ENCODE data around the gene ARHGEF39. TPM values are rescaled to one million over a fixed set of nuclear protein-coding genes. Genes with fewer than 3 reads are reported as not detected.
"Not testable (repeated sequence)": the region's sequence is repeated elsewhere in the genome, so short reads cannot be mapped to it uniquely, and the experiment has no call there.

Gene ARHGEF39
- total RNA-seq, 2 experiments from 2014 or later: 19.1 to 19.9 TPM

DNA sequence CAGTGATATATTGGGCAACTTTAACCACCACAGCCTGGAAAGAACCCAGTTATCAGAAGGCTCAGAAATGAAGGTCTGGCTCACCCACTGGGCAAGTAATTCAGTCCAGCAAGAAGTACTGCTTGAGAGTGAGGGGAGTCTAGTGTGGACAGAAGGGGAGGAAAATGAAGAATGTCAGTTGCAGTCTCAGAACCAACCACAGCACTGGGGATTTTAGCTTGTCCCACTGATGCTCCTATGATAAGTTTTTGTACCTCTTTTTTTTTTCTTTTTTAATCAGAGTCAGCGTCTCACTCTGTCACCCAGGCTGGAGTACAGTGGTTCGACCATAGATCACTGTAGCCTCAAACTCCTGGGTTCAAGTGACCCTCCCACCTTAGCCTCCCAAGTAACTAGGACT lies 37.4 kb downstream of the ARHGEF39 start:
- POLR2A ChIA-PET: interaction anchor here (2.1 kb wide), 1 partner anchor 19 kb away, joined by 6 read pairs; no protein-coding TSS in a partner anchor
- DNase-seq: no peak
- Mint-ChIP-seq H3K36me3 (ENCODE audit: low read depth) (no peaks in the 10 kb centered on the region), H3K27ac (no peak overlapping the region), H3K9me3 (no peaks in the 10 kb centered on the region), H3K4me1 (no peaks in the 10 kb centered on the region), H3K4me3 (no peak overlapping the region), H3K27me3 (peaks cover 4% of the 10 kb centered on the region)
- CTCF ChIA-PET: interaction anchor here (1.6 to 6.1 kb wide), 2 partner anchors 14 to 19 kb away, joined by 9 to 40 read pairs; no protein-coding TSS in a partner anchor

DNA sequence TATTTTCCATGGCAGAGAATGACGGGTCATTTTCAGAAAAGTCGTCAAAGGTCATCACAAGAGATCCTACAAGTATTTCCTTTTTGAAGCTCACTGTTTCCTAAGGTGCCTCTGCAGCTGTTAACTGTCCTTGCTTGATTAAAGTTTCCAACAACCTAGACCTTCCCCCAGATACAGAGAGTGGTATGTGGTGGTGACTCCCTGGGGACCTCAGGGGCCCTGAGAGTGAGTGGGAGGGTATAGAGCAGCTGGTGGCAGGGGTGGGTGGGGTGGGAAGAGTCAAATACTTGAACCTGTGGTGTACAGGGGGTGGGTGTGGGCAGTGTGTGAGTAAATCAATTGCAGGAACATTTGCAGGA lies 45.2 kb downstream of the ARHGEF39 start:
- Mint-ChIP-seq H3K4me3 (no peak overlapping the region), H3K36me3 (ENCODE audit: low read depth) (peaks cover 2% of the 10 kb centered on the region), H3K4me1 (peaks cover 43% of the 10 kb centered on the region), H3K27ac (peak overlapping the region; percentile 70), H3K9me3 (no peaks in the 10 kb centered on the region), H3K27me3 (no peaks in the 10 kb centered on the region)
- ChIA-PET POLR2A (interaction anchor here (1.4 to 6.4 kb wide), 6 partner anchors 14 to 112 kb away, joined by 3 to 100 read pairs (median 8); partner anchors contain the start of genes ARHGEF39, CCDC107, CREB3 and RMRP), CTCF (interaction anchor here (1.0 to 6.1 kb wide), 11 partner anchors 9 to 128 kb away, joined by 3 to 40 read pairs (median 8); partner anchors contain the start of genes ARHGEF39, CCDC107 and RMRP)
- no peak for DNase-seq

DNA sequence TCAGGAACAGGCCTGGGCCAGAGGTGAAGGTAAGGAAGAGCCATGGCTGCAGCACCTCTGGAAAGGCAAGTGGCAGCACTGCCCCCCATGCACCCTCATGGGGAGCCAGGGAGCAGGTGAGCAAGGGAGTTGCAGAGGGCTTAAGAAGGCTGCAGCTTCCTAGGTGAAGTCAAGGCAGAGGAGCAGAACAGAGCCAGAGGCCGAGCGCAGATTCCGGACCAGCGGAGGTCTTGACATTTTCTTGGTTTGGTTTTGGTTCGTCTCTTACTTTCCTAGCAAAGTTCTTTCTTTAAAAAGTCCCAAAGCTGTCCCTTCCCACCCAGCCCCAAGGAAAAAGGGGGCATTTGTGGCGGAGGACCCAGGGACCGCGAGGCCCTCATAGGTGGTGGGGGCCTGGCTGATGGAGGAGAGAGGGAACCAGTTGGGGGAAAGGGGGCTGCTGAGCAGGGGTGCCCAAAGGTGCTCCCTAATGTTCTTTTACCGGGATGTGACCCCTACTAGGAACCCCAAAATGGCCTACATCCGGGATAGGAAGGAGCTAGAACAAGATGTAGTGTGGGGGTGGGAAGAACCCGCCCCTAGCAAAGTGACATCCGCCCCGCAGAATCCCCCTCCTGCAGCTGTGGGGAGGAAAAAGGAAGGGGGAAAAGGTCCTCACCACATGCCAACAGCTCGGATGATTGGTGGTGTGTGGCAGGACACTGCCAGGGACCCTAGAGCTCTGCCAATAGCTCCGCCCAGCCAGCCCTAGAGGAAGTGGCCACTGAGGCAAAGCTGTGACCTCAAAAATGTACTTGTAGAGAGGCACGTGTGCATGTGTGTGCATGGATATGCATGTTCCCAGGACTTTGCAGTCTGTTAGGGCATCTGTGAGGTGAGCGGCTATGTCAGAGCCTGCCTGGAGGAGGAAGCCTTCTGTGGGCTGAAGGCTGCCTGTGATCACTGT lies 45.9 kb downstream of the ARHGEF39 start:
- CTCF ChIA-PET: interaction anchor here (1.0 to 6.1 kb wide), 13 partner anchors 8 to 129 kb away, joined by 3 to 40 read pairs (median 8); partner anchors contain the start of genes ARHGEF39, CCDC107, RMRP and TESK1
- Mint-ChIP-seq H3K36me3 (ENCODE audit: low read depth) (peaks cover 2% of the 10 kb centered on the region), H3K9me3 (no peaks in the 10 kb centered on the region), H3K27ac (peak overlapping the region; percentile 70), H3K4me3 (peak overlapping the region; percentile 25), H3K4me1 (peaks cover 43% of the 10 kb centered on the region), H3K27me3 (peaks cover 2% of the 10 kb centered on the region)
- POLR2A ChIA-PET: interaction anchor here (0.6 to 6.4 kb wide), 9 partner anchors 13 to 129 kb away, joined by 3 to 100 read pairs (median 6); partner anchors contain the start of genes ARHGEF39, CCDC107, CREB3 and GBA2
- DNase-seq: peak; percentile 72

DNA sequence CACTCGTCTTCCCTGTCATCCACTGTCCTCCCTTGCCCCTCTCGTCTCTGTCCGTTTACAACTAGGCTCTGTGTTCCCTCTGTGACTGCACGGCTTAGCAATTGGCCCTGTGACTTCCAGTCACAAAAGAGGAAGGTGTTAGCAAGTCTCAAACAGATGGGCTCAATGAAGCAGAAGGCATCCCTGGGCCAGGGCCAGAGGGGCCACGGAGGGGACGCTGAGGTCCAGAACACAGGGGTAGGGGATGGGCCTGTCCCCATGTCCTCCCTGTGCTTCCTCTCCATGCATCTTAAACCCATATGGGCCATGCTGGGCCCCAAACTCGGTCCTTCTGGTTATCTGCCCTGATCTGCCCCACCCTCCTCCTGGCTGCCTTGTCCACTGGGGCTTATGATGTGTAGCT lies 46.7 kb downstream of the ARHGEF39 start, which contains the start of gene CD72:
Gene CD72 (minus strand): TSS at position 89 of the 403 bp plus-strand sequence. CDS start 110 bp downstream, outside the sequence.
- H3K9me3 Mint-ChIP-seq: no peaks in the 10 kb centered on the region
- H3K4me1 Mint-ChIP-seq: peaks cover 43% of the 10 kb centered on the region
- ChIA-PET CTCF (interaction anchor here (1.1 to 6.1 kb wide), 5 partner anchors 8 to 78 kb away, joined by 3 to 40 read pairs (median 19); partner anchors contain the start of genes CCDC107, RMRP and TESK1), POLR2A (interaction anchor here (1.0 to 6.4 kb wide), 3 partner anchors 13 to 43 kb away, joined by 3 to 100 read pairs (median 83); partner anchors contain the start of genes ARHGEF39, CCDC107, RMRP and SIT1)
- peak within 1 kb of the TSS; percentile 73 for H3K4me3 Mint-ChIP-seq
- peaks cover 3% of the 10 kb centered on the region for H3K27me3 Mint-ChIP-seq
- peaks cover 2% of the 10 kb centered on the region for H3K36me3 Mint-ChIP-seq (ENCODE audit: low read depth)
- peak within 1 kb of the TSS; percentile 70 for H3K27ac Mint-ChIP-seq
- no peak for DNase-seq

DNA sequence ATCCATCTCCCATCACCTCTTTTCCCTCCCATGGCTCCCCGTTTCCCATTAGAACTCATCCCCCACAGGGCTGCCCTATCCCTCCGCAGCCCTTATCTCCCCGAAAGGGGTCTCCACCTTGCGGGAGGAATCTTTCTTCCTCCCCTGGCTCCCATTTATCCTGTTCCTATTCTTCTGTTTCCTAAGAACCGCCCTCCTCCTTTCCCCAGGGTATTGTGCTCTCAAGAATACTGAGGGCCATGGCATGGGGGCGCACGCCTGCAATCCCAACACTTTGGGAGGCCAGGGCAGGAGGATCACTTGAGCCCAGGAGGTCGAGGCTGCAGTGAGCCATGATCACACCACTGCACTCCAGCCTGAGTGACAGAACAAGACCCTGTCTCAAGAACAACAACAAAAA lies 47.4 kb downstream of the ARHGEF39 start:
- Mint-ChIP-seq H3K36me3 (ENCODE audit: low read depth) (peaks cover 2% of the 10 kb centered on the region), H3K9me3 (no peaks in the 10 kb centered on the region), H3K27ac (peak overlapping the region; percentile 42), H3K4me1 (peaks cover 43% of the 10 kb centered on the region), H3K4me3 (peak overlapping the region; percentile 73), H3K27me3 (peaks cover 3% of the 10 kb centered on the region)
- CTCF ChIA-PET: interaction anchor here (0.6 to 6.1 kb wide), 14 partner anchors 8 to 115 kb away, joined by 3 to 40 read pairs (median 5); partner anchors contain the start of genes ARHGEF39, CCDC107, CREB3 and RMRP
- POLR2A ChIA-PET: interaction anchor here (0.8 to 6.4 kb wide), 11 partner anchors 9 to 197 kb away, joined by 3 to 100 read pairs (median 6); partner anchors contain the start of genes ARHGEF39, CCDC107, CREB3 and HINT2
- no peak for DNase-seq

DNA sequence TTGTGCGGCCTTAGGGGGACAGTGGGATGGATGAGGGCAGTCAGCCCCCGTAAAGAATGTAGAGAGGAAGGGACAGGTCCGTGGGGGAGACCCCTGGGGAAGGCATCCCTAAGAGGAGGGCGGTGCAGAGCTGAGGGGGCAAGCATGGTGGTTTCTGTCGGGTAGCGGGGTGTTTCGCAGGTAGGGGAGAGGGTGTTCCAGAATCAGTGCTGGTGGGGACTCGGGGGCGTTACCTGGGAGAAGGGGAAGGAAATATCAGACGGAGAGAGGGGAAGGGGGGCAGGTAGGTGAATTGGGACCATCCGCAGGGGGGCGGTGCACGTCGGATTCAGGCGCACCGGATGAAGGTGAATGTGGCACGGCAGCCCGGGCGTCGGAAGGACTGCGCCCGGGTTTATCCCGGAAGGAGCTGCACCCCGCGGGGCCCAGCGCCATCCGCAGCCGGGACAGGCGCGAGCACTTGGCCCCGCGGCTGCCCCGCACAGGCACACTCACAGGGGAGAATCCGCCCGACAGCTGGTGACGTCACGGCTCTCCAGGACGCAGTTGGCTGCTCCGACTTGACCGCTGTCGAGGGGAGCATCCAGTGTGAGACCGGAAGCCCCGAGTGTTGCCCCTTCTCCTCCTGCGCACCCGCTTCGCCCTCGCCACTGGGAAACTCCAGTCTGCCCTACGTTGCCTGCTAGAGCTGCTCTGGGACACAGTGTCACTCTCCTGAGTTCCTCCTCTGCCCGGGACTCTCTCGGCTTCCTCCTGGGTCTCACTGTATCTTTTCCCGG lies 48.1 kb downstream of the ARHGEF39 start:
- H3K4me1 Mint-ChIP-seq: peaks cover 43% of the 10 kb centered on the region

DNA sequence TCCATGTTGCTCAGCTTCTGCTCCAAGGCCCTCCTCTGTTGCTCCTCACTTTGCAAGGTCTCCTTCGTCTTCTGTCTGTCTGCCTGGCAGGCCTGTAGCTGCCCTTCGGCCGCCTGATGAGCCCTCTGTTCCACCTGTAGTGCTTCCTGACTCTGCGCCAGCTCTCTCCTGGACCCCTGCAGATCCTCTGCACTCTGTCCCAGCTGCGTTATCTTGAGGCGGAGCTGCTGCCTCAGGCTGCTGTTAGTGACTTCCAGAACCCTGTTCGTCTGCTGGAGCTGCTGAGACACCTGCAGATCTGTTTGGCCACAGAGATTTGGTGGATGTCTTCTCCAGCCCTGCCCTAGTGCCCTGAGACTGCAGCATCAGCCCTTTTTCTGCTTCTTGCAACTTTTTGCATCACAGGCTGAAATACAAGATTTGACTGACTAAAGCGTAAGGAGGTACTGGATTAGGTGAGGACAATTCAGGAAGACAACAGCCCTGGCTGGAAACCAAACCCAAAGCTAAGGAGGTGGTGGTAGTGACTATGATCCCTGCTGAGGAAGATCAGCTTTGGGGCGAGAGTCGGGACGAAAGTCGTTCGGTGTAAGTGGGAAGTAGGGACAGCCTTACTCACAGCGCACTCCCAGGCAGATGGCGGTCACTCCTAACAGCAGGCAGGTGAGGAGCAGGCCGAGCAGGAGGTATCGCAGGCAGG lies 48.9 kb downstream of the ARHGEF39 start:
- ChIA-PET POLR2A (interaction anchor here (0.7 to 6.4 kb wide), 10 partner anchors 8 to 544 kb away, joined by 3 to 100 read pairs (median 6); partner anchors contain the start of genes ARHGEF39, CCDC107, CREB3 and HINT2), CTCF (interaction anchor here (1.3 to 6.1 kb wide), 10 partner anchors 11 to 116 kb away, joined by 4 to 40 read pairs (median 16); partner anchors contain the start of genes ARHGEF39, CCDC107, CREB3 and RMRP)
- Mint-ChIP-seq H3K4me1 (peaks cover 47% of the 10 kb centered on the region), H3K4me3 (peak overlapping the region; percentile 73), H3K9me3 (no peaks in the 10 kb centered on the region), H3K36me3 (ENCODE audit: low read depth) (peaks cover 2% of the 10 kb centered on the region), H3K27me3 (peaks cover 3% of the 10 kb centered on the region), H3K27ac (peak overlapping the region; percentile 55)
- no peak for DNase-seq

More for the DNA sequence above, 48.1 kb downstream of the ARHGEF39 start:
- Mint-ChIP-seq H3K4me3 (peak overlapping the region; percentile 73), H3K27me3 (peaks cover 3% of the 10 kb centered on the region), H3K27ac (peak overlapping the region; percentile 42), H3K36me3 (ENCODE audit: low read depth) (peaks cover 2% of the 10 kb centered on the region), H3K9me3 (no peaks in the 10 kb centered on the region)
- ChIA-PET POLR2A (interaction anchor here (0.8 to 6.4 kb wide), 11 partner anchors 9 to 197 kb away, joined by 3 to 100 read pairs (median 6); partner anchors contain the start of genes ARHGEF39, CCDC107, CREB3 and HINT2), CTCF (interaction anchor here (0.6 to 6.1 kb wide), 17 partner anchors 8 to 301 kb away, joined by 3 to 40 read pairs (median 5); partner anchors contain the start of genes ARHGEF39, CCDC107, CREB3 and RMRP)
- DNase-seq: peak; percentile 74

DNA sequence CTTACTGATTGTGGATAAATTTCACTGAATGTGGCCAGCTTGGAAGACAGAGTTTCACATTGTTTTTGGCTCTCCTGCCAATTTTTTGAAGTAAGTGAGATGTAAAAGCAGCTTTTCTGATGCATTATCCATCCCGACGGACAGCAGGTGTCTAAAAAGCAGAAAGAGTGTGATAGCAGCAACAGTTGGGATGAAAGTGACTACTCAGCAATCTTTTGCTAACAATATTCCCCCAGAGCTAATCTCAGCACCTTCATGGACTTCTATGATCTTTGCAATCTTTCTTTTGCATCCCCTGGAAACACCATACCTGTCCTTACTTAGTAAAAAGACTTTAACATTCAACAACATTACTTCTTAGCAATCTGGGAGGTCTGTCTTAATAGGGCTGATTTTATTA lies 52.2 kb downstream of the ARHGEF39 start:
- Mint-ChIP-seq H3K4me1 (peaks cover 22% of the 10 kb centered on the region), H3K4me3 (no peak overlapping the region), H3K27ac (no peak overlapping the region), H3K27me3 (peaks cover 3% of the 10 kb centered on the region), H3K9me3 (no peaks in the 10 kb centered on the region), H3K36me3 (ENCODE audit: low read depth) (peaks cover 16% of the 10 kb centered on the region)
- POLR2A ChIA-PET: interaction anchor here (2.1 kb wide), 1 partner anchor 45 kb away, joined by 14 read pairs; the partner anchor contains the start of genes CCDC107 and RMRP
- DNase-seq: no peak
- CTCF ChIA-PET: interaction anchor here (1.5 to 5.4 kb wide), 7 partner anchors 8 to 269 kb away, joined by 3 to 51 read pairs (median 7); no protein-coding TSS in a partner anchor

DNA sequence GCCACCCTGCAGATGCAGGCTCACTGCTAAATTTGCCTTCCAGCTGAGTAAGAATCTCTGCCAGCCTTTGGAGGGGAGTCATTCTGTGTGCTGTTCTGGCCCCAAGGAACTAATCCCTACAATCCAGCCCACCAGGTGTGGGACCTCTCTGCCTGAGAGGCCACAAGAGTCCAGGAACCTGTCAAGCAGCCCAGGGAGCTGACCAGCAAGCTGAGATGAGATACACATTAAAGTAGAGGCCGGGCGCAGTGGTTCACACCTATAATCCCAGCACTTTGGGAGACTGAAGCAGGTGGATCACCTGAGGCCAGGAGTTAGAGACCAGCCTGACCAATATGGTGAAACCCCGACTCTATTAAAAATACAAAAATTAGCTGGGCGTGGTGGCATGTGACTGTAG lies 52.9 kb downstream of the ARHGEF39 start:
- not testable (repeated sequence) for H3K4me3 Mint-ChIP-seq, H3K27ac Mint-ChIP-seq, H3K9me3 Mint-ChIP-seq, DNase-seq, H3K27me3 Mint-ChIP-seq
- ChIA-PET POLR2A (interaction anchor here (1.5 to 2.6 kb wide), 4 partner anchors 35 to 53 kb away, joined by 4 to 16 read pairs (median 12); partner anchors contain the start of genes ARHGEF39, CCDC107, RMRP and SIT1), CTCF (interaction anchor here (0.6 to 5.4 kb wide), 19 partner anchors 8 to 270 kb away, joined by 3 to 51 read pairs (median 7); partner anchors contain the start of genes ARHGEF39, CCDC107, RMRP and TPM2)
- H3K4me1 Mint-ChIP-seq: peaks cover 16% of the 10 kb centered on the region
- peaks cover 24% of the 10 kb centered on the region for H3K36me3 Mint-ChIP-seq (ENCODE audit: low read depth)

DNA sequence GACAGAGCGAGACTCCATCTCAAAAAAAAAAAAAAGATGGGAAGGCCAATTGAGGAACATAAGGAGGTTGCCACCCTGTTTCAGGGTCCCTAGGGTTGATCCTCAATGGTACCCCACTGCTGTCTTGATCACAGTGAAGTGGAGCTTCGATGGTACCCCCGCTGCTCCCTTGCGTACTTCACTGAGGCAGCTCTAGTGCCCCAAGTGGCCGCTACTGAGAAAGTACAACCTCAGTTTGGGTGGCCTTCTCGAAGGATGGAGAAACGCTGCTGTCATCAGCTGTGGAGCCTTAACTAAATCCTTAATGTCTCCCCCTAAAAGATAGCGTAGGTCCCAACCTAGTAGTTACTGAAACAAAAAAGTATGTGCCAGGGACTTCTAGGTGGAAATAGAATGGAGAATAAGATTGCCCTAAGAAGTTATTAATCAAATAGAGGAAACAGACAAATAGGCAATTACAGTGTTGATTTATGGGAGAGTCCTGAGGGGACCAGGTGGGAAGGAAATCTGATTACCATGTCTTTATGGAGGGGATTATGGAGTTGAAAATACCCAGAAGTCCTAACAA lies 53.7 kb downstream of the ARHGEF39 start:
- Mint-ChIP-seq H3K27ac (no peak overlapping the region), H3K4me3 (no peak overlapping the region), H3K27me3 (peaks cover 3% of the 10 kb centered on the region), H3K36me3 (ENCODE audit: low read depth) (peaks cover 27% of the 10 kb centered on the region), H3K4me1 (peaks cover 16% of the 10 kb centered on the region), H3K9me3 (no peaks in the 10 kb centered on the region)
- peak; percentile 61 for DNase-seq
- ChIA-PET CTCF (interaction anchor here (0.6 to 5.4 kb wide), 29 partner anchors 9 to 1601 kb away, joined by 3 to 51 read pairs (median 4); partner anchors contain the start of genes ARHGEF39, CCDC107, RMRP and TPM2), POLR2A (interaction anchor here (1.5 to 2.6 kb wide), 4 partner anchors 36 to 53 kb away, joined by 4 to 16 read pairs (median 12); partner anchors contain the start of genes ARHGEF39, CCDC107, RMRP and SIT1)
